ENCODE measurements around the gene CLTC. TPM values are rescaled to one million over a fixed set of nuclear protein-coding genes. Genes with fewer than 3 reads are reported as not detected.

CLTC gene
- total RNA-seq, 1 donor from 2014 or later = 88.7 TPM

GRCh38 chr17:59714255-59714654 lies 94.6 kb downstream of the CLTC start:
- Histone ChIP-seq H3K4me3 (no peak overlapping the region), H3K27ac (no peak overlapping the region), H3K36me3 (no peaks in the 10 kb centered on the region), H3K9me3 (no peaks in the 10 kb centered on the region), H3K4me1 (peaks cover 0 to 7% of the 10 kb centered on the region in 2 donors), H3K27me3 (no peaks in the 10 kb centered on the region)
- no peak for DNase-seq (ENCODE audit: low spot score in 2 of 2)
- intact Hi-C loops (cut with DNase I) = no loop called here
- no peak for TF ChIP-seq CTCF (IDR thresholded peaks at IDR 0.05)

- no peak overlapping the region for H3K27ac ChIP-seq
- intact Hi-C loops (cut with DNase I) = no loop called here
- no peaks in the 10 kb centered on the region for H3K36me3 ChIP-seq
- no peaks in the 10 kb centered on the region for H3K9me3 ChIP-seq
- H3K4me3 ChIP-seq = no peak overlapping the region
- H3K27me3 ChIP-seq = no peaks in the 10 kb centered on the region
- no peak for TF ChIP-seq CTCF (IDR thresholded peaks at IDR 0.05)
- no peaks in the 10 kb centered on the region for H3K4me1 ChIP-seq
- DNase-seq (ENCODE audit: low spot score in 2 of 2) = no peak
These were observed 96.7 kb downstream of the CLTC start for GRCh38 chr17:59716427-59716826.

- Histone ChIP-seq H3K27ac (no peak overlapping the region), H3K4me3 (no peak overlapping the region), H3K27me3 (no peaks in the 10 kb centered on the region), H3K9me3 (no peaks in the 10 kb centered on the region), H3K36me3 (no peaks in the 10 kb centered on the region), H3K4me1 (peaks cover 0 to 5% of the 10 kb centered on the region in 2 donors)
- DNase-seq (ENCODE audit: low spot score in 2 of 2) = no peak
- TF ChIP-seq CTCF (IDR thresholded peaks at IDR 0.05) = no peak
- intact Hi-C loops (cut with DNase I) = no loop called here
These were observed 99.8 kb downstream of the CLTC start for GRCh38 chr17:59719526-59719925.

GRCh38 chr17:59722623-59723022 lies 102.9 kb downstream of the CLTC start:
- no peak for DNase-seq (ENCODE audit: low spot score in 2 of 2)
- Histone ChIP-seq H3K27ac (no peak overlapping the region), H3K4me1 (peaks cover 0 to 18% of the 10 kb centered on the region in 2 donors), H3K4me3 (no peak overlapping the region), H3K36me3 (no peaks in the 10 kb centered on the region), H3K27me3 (no peaks in the 10 kb centered on the region), H3K9me3 (no peaks in the 10 kb centered on the region)
- no peak for TF ChIP-seq CTCF (IDR thresholded peaks at IDR 0.05)
- intact Hi-C loops (cut with DNase I) = no loop called here

GRCh38 chr17:59723041-59723440 lies 103.3 kb downstream of the CLTC start:
- TF ChIP-seq CTCF (IDR thresholded peaks at IDR 0.05) = no peak
- peaks cover 0 to 18% of the 10 kb centered on the region in 2 donors for H3K4me1 ChIP-seq
- H3K27ac ChIP-seq = no peak overlapping the region

GRCh38 chr17:59723607-59724006 lies 103.9 kb downstream of the CLTC start:
- Histone ChIP-seq H3K36me3 (no peaks in the 10 kb centered on the region), H3K4me1 (peaks cover 0 to 18% of the 10 kb centered on the region in 2 donors), H3K9me3 (no peaks in the 10 kb centered on the region), H3K4me3 (no peak overlapping the region), H3K27me3 (no peaks in the 10 kb centered on the region), H3K27ac (no peak overlapping the region)
- intact Hi-C loops (cut with DNase I) = no loop called here
- DNase-seq (ENCODE audit: low spot score in 2 of 2) = no peak
- no peak for TF ChIP-seq CTCF (IDR thresholded peaks at IDR 0.05)

More at GRCh38 chr17:59723041-59723440, 103.3 kb downstream of the CLTC start:
- DNase-seq (ENCODE audit: low spot score in 2 of 2) = no peak
- Histone ChIP-seq H3K36me3 (no peaks in the 10 kb centered on the region), H3K4me3 (no peak overlapping the region), H3K27me3 (no peaks in the 10 kb centered on the region), H3K9me3 (no peaks in the 10 kb centered on the region)
- intact Hi-C loops (cut with DNase I) = no loop called here
